ENCODE data around the gene KLHL8. TPM values are rescaled to one million over a fixed set of nuclear protein-coding genes. Genes with fewer than 3 reads are reported as not detected.

Gene KLHL8
- polyA plus RNA-seq, 1 donor (not counting 4 experiments of a cell fraction or from before 2014, with no cell fraction given), result 6.7 TPM

- Histone ChIP-seq H3K79me2 (ENCODE audit: control insufficient read depth, insufficient read depth, low read length) (no peaks in the 10 kb centered on the region), H3K27ac (ENCODE audit: control insufficient read depth, insufficient read depth, low read length) (no peak overlapping the region), H3K36me3 (ENCODE audit: control insufficient read depth in 2 of 2, extremely low read depth in 1 of 2, insufficient read depth in 2 of 2, low read length in 2 of 2) (no peaks in the 10 kb centered on the region), H3K9me1 (ENCODE audit: control insufficient read depth, extremely low read depth, insufficient read depth, low read length) (no peaks in the 10 kb centered on the region), H3K4me1 (ENCODE audit: control insufficient read depth, extremely low read depth, insufficient read depth, low read length) (peaks cover 6% of the 10 kb centered on the region), H3K9ac (ENCODE audit: control insufficient read depth, extremely low read depth, insufficient read depth, low read length) (no peak overlapping the region), H3K4me2 (ENCODE audit: control insufficient read depth, extremely low read depth, insufficient read depth, low read depth, low read length) (no peak overlapping the region), H3K27me3 (ENCODE audit: control insufficient read depth, extremely low read depth, insufficient read depth, low read length) (no peaks in the 10 kb centered on the region), H3K4me3 (ENCODE audit: control insufficient read depth in 2 of 3, extremely low read depth in 1 of 3, insufficient read depth in 2 of 3, low read depth in 1 of 3, low read length in 3 of 3) (no peak overlapping the region), H2AFZ (ENCODE audit: control insufficient read depth, low read length) (no peak overlapping the region), H3K9me3 (ENCODE audit: control insufficient read depth, low read depth, low read length) (no peaks in the 10 kb centered on the region), H4K20me1 (ENCODE audit: control insufficient read depth, extremely low read depth, insufficient read depth, low read length) (no peaks in the 10 kb centered on the region)
- DNase-seq (ENCODE audit: low read depth, low spot score), result no peak
- no peak for FAIRE-seq
- dilution Hi-C loops (cut with MboI; ENCODE audit: extremely low pct_ligation_motif_present, low sequenced_read_pairs), result no loop called here
- TF ChIP-seq CTCF (optimal IDR thresholded peaks at IDR 0.05 in 1 of 3, IDR thresholded peaks at IDR 0.05 in 1 of 3, conservative IDR thresholded peaks at IDR 0.05 in 1 of 3; ENCODE audit: extremely low read depth in 1 of 3, insufficient read depth in 2 of 3, low read length in 3 of 3) (no peak), EZH2 (IDR thresholded peaks at IDR 0.05; ENCODE audit: low read length) (no peak)
These were observed 16.4 kb upstream of the KLHL8 start for GRCh38 chr4:87236861-87237260.

- no peak for DNase-seq (ENCODE audit: low read depth, low spot score)
- peak overlapping the region; percentile 63 for H3K27ac ChIP-seq (ENCODE audit: control insufficient read depth, insufficient read depth, low read length)
- H3K27me3 ChIP-seq (ENCODE audit: control insufficient read depth, extremely low read depth, insufficient read depth, low read length), result no peaks in the 10 kb centered on the region
- H3K4me3 ChIP-seq (ENCODE audit: control insufficient read depth in 2 of 3, extremely low read depth in 1 of 3, insufficient read depth in 2 of 3, low read depth in 1 of 3, low read length in 3 of 3), result peak overlapping the region in 1 of 3 experiments; percentile 63
- H3K9ac ChIP-seq (ENCODE audit: control insufficient read depth, extremely low read depth, insufficient read depth, low read length), result peak overlapping the region; percentile 72
- peak overlapping the region; percentile 92 for H2AFZ ChIP-seq (ENCODE audit: control insufficient read depth, low read length)
- TF ChIP-seq EZH2 (IDR thresholded peaks at IDR 0.05; ENCODE audit: low read length), result no peak
- TF ChIP-seq CTCF (optimal IDR thresholded peaks at IDR 0.05 in 1 of 3, IDR thresholded peaks at IDR 0.05 in 1 of 3, conservative IDR thresholded peaks at IDR 0.05 in 1 of 3; ENCODE audit: extremely low read depth in 1 of 3, insufficient read depth in 2 of 3, low read length in 3 of 3), result no peak
- peak overlapping the region; percentile 72 for H3K4me2 ChIP-seq (ENCODE audit: control insufficient read depth, extremely low read depth, insufficient read depth, low read depth, low read length)
- H3K9me1 ChIP-seq (ENCODE audit: control insufficient read depth, extremely low read depth, insufficient read depth, low read length), result no peaks in the 10 kb centered on the region
- peak; percentile 41 for FAIRE-seq
- H3K4me1 ChIP-seq (ENCODE audit: control insufficient read depth, extremely low read depth, insufficient read depth, low read length), result peaks cover 6% of the 10 kb centered on the region
- H4K20me1 ChIP-seq (ENCODE audit: control insufficient read depth, extremely low read depth, insufficient read depth, low read length), result no peaks in the 10 kb centered on the region
- dilution Hi-C loops (cut with MboI; ENCODE audit: extremely low pct_ligation_motif_present, low sequenced_read_pairs), result no loop called here
- no peaks in the 10 kb centered on the region for H3K9me3 ChIP-seq (ENCODE audit: control insufficient read depth, low read depth, low read length)
- H3K36me3 ChIP-seq (ENCODE audit: control insufficient read depth in 2 of 2, extremely low read depth in 1 of 2, insufficient read depth in 2 of 2, low read length in 2 of 2), result no peaks in the 10 kb centered on the region
- no peaks in the 10 kb centered on the region for H3K79me2 ChIP-seq (ENCODE audit: control insufficient read depth, insufficient read depth, low read length)
These were observed 14.7 kb upstream of the KLHL8 start for GRCh38 chr4:87235020-87235671.

Measured in keratinocyte (primary cell).